ENCODE results near the gene THRA.
A peak's percentile ranks its signal among the peaks of the same experiment; 100 is the strongest.

THRA gene

GRCh38 chr17:40110026-40110845 lies 47.5 kb downstream of the THRA start:
- DNase-seq (ENCODE audit: low spot score), result no peak
- TF ChIP-seq, protein P1, sequence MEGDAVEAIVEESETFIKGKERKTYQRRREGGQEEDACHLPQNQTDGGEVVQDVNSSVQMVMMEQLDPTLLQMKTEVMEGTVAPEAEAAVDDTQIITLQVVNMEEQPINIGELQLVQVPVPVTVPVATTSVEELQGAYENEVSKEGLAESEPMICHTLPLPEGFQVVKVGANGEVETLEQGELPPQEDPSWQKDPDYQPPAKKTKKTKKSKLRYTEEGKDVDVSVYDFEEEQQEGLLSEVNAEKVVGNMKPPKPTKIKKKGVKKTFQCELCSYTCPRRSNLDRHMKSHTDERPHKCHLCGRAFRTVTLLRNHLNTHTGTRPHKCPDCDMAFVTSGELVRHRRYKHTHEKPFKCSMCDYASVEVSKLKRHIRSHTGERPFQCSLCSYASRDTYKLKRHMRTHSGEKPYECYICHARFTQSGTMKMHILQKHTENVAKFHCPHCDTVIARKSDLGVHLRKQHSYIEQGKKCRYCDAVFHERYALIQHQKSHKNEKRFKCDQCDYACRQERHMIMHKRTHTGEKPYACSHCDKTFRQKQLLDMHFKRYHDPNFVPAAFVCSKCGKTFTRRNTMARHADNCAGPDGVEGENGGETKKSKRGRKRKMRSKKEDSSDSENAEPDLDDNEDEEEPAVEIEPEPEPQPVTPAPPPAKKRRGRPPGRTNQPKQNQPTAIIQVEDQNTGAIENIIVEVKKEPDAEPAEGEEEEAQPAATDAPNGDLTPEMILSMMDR (IDR thresholded peaks at IDR 0.05; ENCODE audit: extremely low read depth, missing control alignments), result no peak

DNA sequence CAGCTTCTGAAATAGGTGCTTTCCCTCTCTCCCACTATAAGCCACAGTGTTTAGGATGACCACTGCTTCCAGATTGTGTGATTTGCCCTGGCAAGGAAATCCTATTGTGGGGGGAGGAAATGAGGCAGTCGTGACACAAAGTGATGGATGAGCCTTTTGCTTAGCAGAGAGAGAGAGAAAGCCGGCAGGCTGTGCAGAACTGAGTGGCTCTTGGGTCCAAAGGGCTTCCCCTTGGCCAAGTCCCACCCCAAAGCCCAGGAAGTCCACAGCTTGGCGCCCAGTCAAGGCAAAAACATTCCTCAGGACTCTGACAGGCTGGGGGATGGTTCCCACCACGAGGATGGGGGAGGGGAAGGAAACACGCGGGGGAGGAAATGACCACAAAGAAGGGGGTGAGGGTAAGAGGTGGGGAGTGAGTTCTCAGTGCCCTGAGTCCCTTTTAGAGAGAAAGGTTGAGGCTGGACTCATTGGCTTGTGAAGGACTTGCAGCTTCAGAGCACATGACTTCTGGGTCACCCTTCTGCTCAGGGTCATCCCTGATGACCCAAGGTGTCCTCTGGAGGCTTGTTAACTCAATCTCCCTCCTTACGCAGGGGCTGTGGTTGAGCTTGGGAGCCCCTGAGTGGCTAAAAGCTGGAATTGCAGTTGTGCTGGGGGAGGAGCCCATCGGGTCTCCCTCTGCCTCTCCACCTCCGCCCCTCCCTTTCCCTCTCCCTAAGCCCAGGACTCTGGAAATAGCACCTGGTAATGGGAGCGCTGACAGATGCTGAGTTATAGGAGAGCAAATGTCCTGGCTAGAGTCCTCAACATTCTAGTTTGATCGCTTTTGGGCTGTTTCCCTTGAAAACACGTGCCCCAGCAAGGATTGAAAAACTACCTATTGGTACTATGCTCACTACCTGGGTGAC lies 48.7 kb downstream of the THRA start:
- peak; percentile 82 for DNase-seq (ENCODE audit: low spot score)
- TF ChIP-seq, protein P1 (IDR thresholded peaks at IDR 0.05; ENCODE audit: extremely low read depth, missing control alignments), result peak; percentile 86

- DNase-seq (ENCODE audit: low spot score), result no peak
- TF ChIP-seq, protein P1 (IDR thresholded peaks at IDR 0.05; ENCODE audit: extremely low read depth, missing control alignments), result no peak
These were observed 49.5 kb downstream of the THRA start for GRCh38 chr17:40112191-40112711.

GRCh38 chr17:40112718-40113109 lies 49.9 kb downstream of the THRA start:
- TF ChIP-seq, protein P1 (IDR thresholded peaks at IDR 0.05; ENCODE audit: extremely low read depth, missing control alignments), result no peak
- DNase-seq (ENCODE audit: low spot score), result no peak

GRCh38 chr17:40113110-40113906 lies 50.5 kb downstream of the THRA start:
- peak; percentile 93 for DNase-seq (ENCODE audit: low spot score)
- TF ChIP-seq, protein P1 (IDR thresholded peaks at IDR 0.05; ENCODE audit: extremely low read depth, missing control alignments), result peak; percentile 88

GRCh38 chr17:40113907-40114245 lies 51.1 kb downstream of the THRA start:
- TF ChIP-seq, protein P1 (IDR thresholded peaks at IDR 0.05; ENCODE audit: extremely low read depth, missing control alignments), result no peak
- DNase-seq (ENCODE audit: low spot score), result no peak
